OCI-LY1 (cell line): ENCODE data around the gene MAN2C1.

Source experiments
- H2AFZ ChIP-seq: fragments of 200-600 bp; sonication (generic), shearing (Covaris generic); 2 replicates; pipeline ENCODE4 v1.6.0; 2014; ENCODE audit warnings: antibody characterized with exemption, mild to moderate bottlenecking, low read length
- H3F3A ChIP-seq: fragments of 200-600 bp; sonication (generic), shearing (Covaris generic); 2 replicates; pipeline ENCODE4 v1.6.0; 2014; ENCODE audit warnings: mild to moderate bottlenecking, antibody characterized with exemption, low read length, moderate library complexity; ENCODE audit not compliant: insufficient read depth
- H3K27ac ChIP-seq: fragments of 200-600 bp; sonication (generic); 2 replicates; pipeline ENCODE4 v1.5.1; 2014; ENCODE audit warnings: low read length, mixed run types, mild to moderate bottlenecking, low read depth; ENCODE audit not compliant: poor library complexity, severe bottlenecking
- H3K27me3 ChIP-seq: fragments of 200-600 bp; sonication (generic); 2 replicates; pipeline ENCODE4 v1.6.0; 2014; ENCODE audit warnings: antibody characterized with exemption, mild to moderate bottlenecking, low read length, moderate library complexity; ENCODE audit not compliant: insufficient read depth
- H3K36me3 ChIP-seq: fragments of 200-600 bp; sonication (generic); 2 replicates; pipeline ENCODE4 v1.6.1; 2014; ENCODE audit warnings: mild to moderate bottlenecking, antibody characterized with exemption, low read length, moderate library complexity, mixed read lengths; ENCODE audit not compliant: insufficient read depth
- H3K4me1 ChIP-seq: fragments of 200-600 bp; sonication (generic); 2 replicates; pipeline ENCODE4 v1.5.1; 2014; ENCODE audit warnings: mild to moderate bottlenecking, low read length, moderate library complexity; ENCODE audit not compliant: insufficient read depth, severe bottlenecking
- H3K4me2 ChIP-seq: fragments of 200-600 bp; sonication (generic), shearing (Covaris generic); 2 replicates; pipeline ENCODE4 v1.6.1; 2014; ENCODE audit warnings: low read length
- H3K4me3 ChIP-seq: fragments of 200-600 bp; sonication (generic); 2 replicates; pipeline ENCODE4 v1.5.1; 2014; ENCODE audit warnings: low read length, low read depth, mild to moderate bottlenecking, mixed read lengths; ENCODE audit not compliant: poor library complexity, severe bottlenecking
- H3K79me2 ChIP-seq: fragments of 200-600 bp; shearing (Covaris generic); 2 replicates; pipeline ENCODE4 v1.6.1; 2016; ENCODE audit warnings: mixed run types, low read length, mixed read lengths; ENCODE audit not compliant: insufficient read depth
- H3K9ac ChIP-seq: fragments of 200-600 bp; sonication (generic), shearing (Covaris generic); 2 replicates; pipeline ENCODE4 v1.6.1; 2014; ENCODE audit warnings: mild to moderate bottlenecking, low read length, mixed read lengths
- H3K9me2 ChIP-seq: fragments of 200-600 bp; sonication (generic), shearing (Covaris generic); 2 replicates; pipeline ENCODE4 v1.6.1; 2014; ENCODE audit warnings: low read depth, mild to moderate bottlenecking, low read length, mixed read lengths
- H3K9me3 ChIP-seq: fragments of 200-600 bp; shearing (Covaris generic); 2 replicates; pipeline ENCODE4 v1.6.1; 2014; ENCODE audit warnings: low read length, mixed read lengths
- H4K20me1 ChIP-seq: fragments of 200-600 bp; sonication (generic), shearing (Covaris generic); 2 replicates; pipeline ENCODE4 v1.6.0; 2016; ENCODE audit warnings: mild to moderate bottlenecking, low read length; ENCODE audit not compliant: insufficient read depth
- CTCF ChIP-seq: fragments of 200-600 bp; sonication (generic), shearing (Covaris generic); IDR thresholded peaks from 2 replicates; pipeline ENCODE4 v1.5.1; 2017; ENCODE audit warnings: mild to moderate bottlenecking, antibody characterized with exemption, low read length, moderate library complexity, mixed read lengths
- EZH2 ChIP-seq: fragments of 200-600 bp; sonication (generic), shearing (Covaris generic); IDR thresholded peaks from 2 replicates; pipeline ENCODE4 v1.8.0; 2017; ENCODE audit warnings: borderline replicate concordance, mixed run types, mild to moderate bottlenecking, antibody characterized with exemption, low read length, moderate library complexity, mixed read lengths

MAN2C1 gene

GRCh38 chr15:75356006-75356405, 12.4 kb downstream of the MAN2C1 start:
- no peaks in the 10 kb centered on the region for H3K4me1 ChIP-seq
- no peak overlapping the region for H3K9ac ChIP-seq
- no peak overlapping the region for H3K4me2 ChIP-seq

GRCh38 chr15:75355369-75355768, 13.0 kb downstream of the MAN2C1 start:
- no peak for TF ChIP-seq EZH2
- no peak for TF ChIP-seq CTCF
- Histone ChIP-seq H3K36me3 (peaks cover 50% of the 10 kb centered on the region), H3K9me3 (no peaks in the 10 kb centered on the region), H3K4me3 (no peak overlapping the region), H3K4me2 (no peak overlapping the region), H3F3A (no peaks in the 10 kb centered on the region), H3K9ac (no peak overlapping the region), H3K27me3 (no peaks in the 10 kb centered on the region), H2AFZ (no peak overlapping the region), H3K27ac (no peak overlapping the region), H3K4me1 (no peaks in the 10 kb centered on the region), H4K20me1 (no peaks in the 10 kb centered on the region), H3K9me2 (no peaks in the 10 kb centered on the region), H3K79me2 (no peaks in the 10 kb centered on the region)

More at GRCh38 chr15:75356006-75356405, 12.4 kb downstream of the MAN2C1 start:
- Histone ChIP-seq H3K36me3 (peaks cover 43% of the 10 kb centered on the region), H3K79me2 (no peaks in the 10 kb centered on the region), H3K27me3 (no peaks in the 10 kb centered on the region), H4K20me1 (no peaks in the 10 kb centered on the region), H3K9me2 (no peaks in the 10 kb centered on the region), H3K9me3 (no peaks in the 10 kb centered on the region), H3F3A (no peaks in the 10 kb centered on the region), H3K27ac (no peak overlapping the region), H3K4me3 (no peak overlapping the region), H2AFZ (no peak overlapping the region)
- no peak for TF ChIP-seq CTCF
- no peak for TF ChIP-seq EZH2

- peaks cover 8% of the 10 kb centered on the region for H3K4me1 ChIP-seq
- H3K9ac ChIP-seq, result no peak overlapping the region
- H3K4me2 ChIP-seq, result no peak overlapping the region
- peaks cover 59% of the 10 kb centered on the region for H3K36me3 ChIP-seq
- H3K9me2 ChIP-seq, result no peaks in the 10 kb centered on the region
- H3K4me3 ChIP-seq, result no peak overlapping the region
- no peak overlapping the region for H2AFZ ChIP-seq
- H3K27me3 ChIP-seq, result no peaks in the 10 kb centered on the region
- no peaks in the 10 kb centered on the region for H3K9me3 ChIP-seq
- H3F3A ChIP-seq, result no peaks in the 10 kb centered on the region
- no peaks in the 10 kb centered on the region for H3K79me2 ChIP-seq
- H4K20me1 ChIP-seq, result no peaks in the 10 kb centered on the region
- no peak overlapping the region for H3K27ac ChIP-seq
- no peak for TF ChIP-seq CTCF
- no peak for TF ChIP-seq EZH2
Measured at GRCh38 chr15:75354454-75354853, 14.0 kb downstream of the MAN2C1 start.
